Measurements from ENCODE around the gene DND1. TPM values are rescaled to one million over a fixed set of nuclear protein-coding genes. Genes with fewer than 3 reads are reported as not detected.
A peak's percentile ranks its signal among the peaks of the same experiment; 100 is the strongest.
"Not testable (repeated sequence)": the region's sequence is repeated elsewhere in the genome, so short reads cannot be mapped to it uniquely, and the experiment has no call there.

The DND1 gene
- total RNA-seq (2022) = 1.8 TPM in 2 replicates
- percentile 49 among the genes with signal in this experiment for Bru-seq, nascent RNA
- percentile 34 among the genes with signal in this experiment for BruChase-seq, experiment 1, labeled RNA remaining after a 2-hour chase
- percentile 44 among the genes with signal in this experiment for BruChase-seq, experiment 2, labeled RNA remaining after a 6-hour chase
- long read RNA-seq, partial matches to known transcripts = 1 of 3 reads
- long read RNA-seq, other reads (novel, unspliced or antisense) = 2 of 3 reads

DNA sequence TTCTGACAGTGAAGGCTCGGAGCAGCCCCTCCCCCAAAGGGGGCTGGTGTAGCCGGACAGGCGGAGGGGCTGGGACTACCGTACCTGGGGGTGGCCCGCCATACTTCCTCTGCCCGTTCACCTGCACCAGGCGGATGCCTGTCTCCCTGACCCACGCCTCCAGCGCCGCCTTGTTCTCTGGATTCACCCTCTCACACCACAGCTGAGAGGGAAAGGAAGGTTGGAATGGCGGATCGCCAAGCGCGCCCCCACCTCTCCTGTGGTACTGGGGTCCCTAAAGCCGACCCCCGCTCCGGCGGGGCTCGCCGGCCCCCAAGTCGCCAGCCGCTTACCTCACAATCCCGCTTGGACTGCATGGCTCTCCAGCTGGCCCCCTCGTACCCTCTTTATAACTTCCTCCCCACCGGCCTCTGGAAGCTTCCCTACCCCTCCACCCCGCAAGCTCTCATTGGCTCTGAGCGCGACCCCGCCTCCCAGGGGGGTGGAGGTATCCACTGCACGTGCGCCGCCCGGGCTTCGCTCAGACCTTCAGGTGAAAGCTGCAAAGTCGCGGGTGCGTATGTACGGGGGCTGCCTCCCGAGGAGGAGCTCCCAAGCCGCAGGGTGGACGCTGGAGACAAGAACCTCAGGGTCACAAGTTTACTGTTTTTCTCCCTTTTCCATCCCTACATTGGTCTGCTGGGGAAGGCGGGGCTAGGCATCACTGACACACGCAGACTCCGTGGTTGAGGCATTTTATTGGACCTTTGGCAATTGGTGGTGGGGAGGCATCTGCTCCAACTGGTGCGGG lies at the start of gene DND1:
Gene DND1 (minus strand): TSS at position 390 of the 790 bp plus-strand sequence. CDS start 34 bp downstream, at position 356.
- H3K27ac Mint-ChIP-seq (ENCODE audit: unreplicated experiment) = peak within 1 kb of the TSS; percentile 18
- H3K27me3 Mint-ChIP-seq (ENCODE audit: insufficient read depth, unreplicated experiment) = no peaks in the 10 kb centered on the region
- H3K4me3 Mint-ChIP-seq (ENCODE audit: unreplicated experiment) = no peak within 1 kb of the TSS
- ChIA-PET POLR2A (no interaction called here), CTCF (no interaction called here)
- Histone ChIP-seq H3K4me1 (no peaks in the 10 kb centered on the region), H3K9me3 (no peaks in the 10 kb centered on the region), H3K27me3 (replicated peaks; ENCODE audit: control insufficient read depth, insufficient read depth, low read length) (no peaks in the 10 kb centered on the region), H3K36me3 (ENCODE audit: control insufficient read depth, insufficient read depth, low read length) (peaks cover 4% of the 10 kb centered on the region), H3K4me3 (ENCODE audit: low read depth, low read length) (no peak within 1 kb of the TSS)
- no TSS peak for BruUV-seq (replicated peaks)
- intact Hi-C loops (cut with micrococcal nuclease; ENCODE audit: unreplicated experiment) = no loop called here
- TF ChIP-seq, protein P1, sequence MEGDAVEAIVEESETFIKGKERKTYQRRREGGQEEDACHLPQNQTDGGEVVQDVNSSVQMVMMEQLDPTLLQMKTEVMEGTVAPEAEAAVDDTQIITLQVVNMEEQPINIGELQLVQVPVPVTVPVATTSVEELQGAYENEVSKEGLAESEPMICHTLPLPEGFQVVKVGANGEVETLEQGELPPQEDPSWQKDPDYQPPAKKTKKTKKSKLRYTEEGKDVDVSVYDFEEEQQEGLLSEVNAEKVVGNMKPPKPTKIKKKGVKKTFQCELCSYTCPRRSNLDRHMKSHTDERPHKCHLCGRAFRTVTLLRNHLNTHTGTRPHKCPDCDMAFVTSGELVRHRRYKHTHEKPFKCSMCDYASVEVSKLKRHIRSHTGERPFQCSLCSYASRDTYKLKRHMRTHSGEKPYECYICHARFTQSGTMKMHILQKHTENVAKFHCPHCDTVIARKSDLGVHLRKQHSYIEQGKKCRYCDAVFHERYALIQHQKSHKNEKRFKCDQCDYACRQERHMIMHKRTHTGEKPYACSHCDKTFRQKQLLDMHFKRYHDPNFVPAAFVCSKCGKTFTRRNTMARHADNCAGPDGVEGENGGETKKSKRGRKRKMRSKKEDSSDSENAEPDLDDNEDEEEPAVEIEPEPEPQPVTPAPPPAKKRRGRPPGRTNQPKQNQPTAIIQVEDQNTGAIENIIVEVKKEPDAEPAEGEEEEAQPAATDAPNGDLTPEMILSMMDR (IDR thresholded peaks at IDR 0.05; ENCODE audit: insufficient read depth in 1 of 2, low read depth in 1 of 2, low read length in 1 of 2, severe bottlenecking in 1 of 2, unreplicated experiment in 1 of 2) = no peak
- peaks cover 59% of the 10 kb centered on the region for H3K36me3 Mint-ChIP-seq (ENCODE audit: insufficient read depth, unreplicated experiment)
- H3K9me3 Mint-ChIP-seq (ENCODE audit: unreplicated experiment) = no peaks in the 10 kb centered on the region
- no peaks in the 10 kb centered on the region for H3K4me1 Mint-ChIP-seq (ENCODE audit: low read depth, unreplicated experiment)
- no peak for DNase-seq

DNA sequence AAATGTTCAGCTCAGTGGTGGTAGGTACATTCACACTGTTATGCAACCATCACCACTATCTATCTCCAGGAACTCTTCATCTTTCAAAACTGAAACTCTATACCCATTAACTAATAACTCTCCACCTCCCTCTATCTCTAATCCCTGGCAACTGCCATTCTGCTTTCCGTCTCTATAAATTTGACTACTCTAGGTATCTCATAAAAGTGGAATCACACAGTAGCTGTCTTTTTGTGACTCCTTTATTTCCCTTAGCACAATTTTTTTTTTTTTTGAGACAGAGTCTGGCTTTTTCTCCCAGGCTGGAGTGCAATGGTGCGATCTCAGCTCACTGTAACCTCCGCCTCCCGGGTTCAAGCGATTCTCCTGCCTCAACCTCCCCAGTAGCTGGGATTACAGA lies 48.0 kb upstream of the DND1 start:
- H3K9me3 ChIP-seq; H3K4me1 ChIP-seq; H3K4me3 Mint-ChIP-seq (ENCODE audit: unreplicated experiment); H3K27me3 Mint-ChIP-seq (ENCODE audit: insufficient read depth, unreplicated experiment); DNase-seq; H3K36me3 ChIP-seq (ENCODE audit: control insufficient read depth, insufficient read depth, low read length); POLR2A ChIA-PET; H3K9me3 Mint-ChIP-seq (ENCODE audit: unreplicated experiment); H3K27me3 ChIP-seq (replicated peaks; ENCODE audit: control insufficient read depth, insufficient read depth, low read length); H3K27ac Mint-ChIP-seq (ENCODE audit: unreplicated experiment); BruUV-seq (replicated peaks); H3K4me3 ChIP-seq (ENCODE audit: low read depth, low read length); intact Hi-C loops (cut with micrococcal nuclease; ENCODE audit: unreplicated experiment): not testable (repeated sequence)
- Mint-ChIP-seq H3K4me1 (ENCODE audit: low read depth, unreplicated experiment) (peaks cover 15% of the 10 kb centered on the region), H3K36me3 (ENCODE audit: insufficient read depth, unreplicated experiment) (peaks cover 34% of the 10 kb centered on the region)
- CTCF ChIA-PET = interaction anchor here (0.7 to 1.6 kb wide), 2 partner anchors 10 to 164 kb away, joined by 3 to 4 read pairs; partner anchors contain the start of gene SRA1

DNA sequence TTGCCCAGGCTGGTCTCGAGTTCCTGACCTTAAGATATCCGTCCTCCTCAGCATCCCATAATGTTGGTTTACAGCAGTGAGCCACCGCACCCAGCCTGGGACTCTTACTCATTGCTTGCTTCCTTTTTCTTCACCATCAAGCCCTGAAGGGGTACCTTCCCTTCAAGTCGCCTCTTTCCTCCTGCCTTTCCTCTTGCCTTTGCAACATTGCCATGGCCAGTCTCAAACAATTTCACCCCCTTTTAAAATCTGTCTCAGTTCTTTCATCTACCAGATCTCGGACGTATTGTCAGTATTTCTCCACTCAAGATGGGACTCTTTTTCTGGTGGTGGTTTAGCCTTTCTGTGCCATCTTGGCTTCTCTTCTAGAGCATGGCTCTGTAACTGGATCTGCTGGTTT lies 47.4 kb upstream of the DND1 start:
- H3K27ac Mint-ChIP-seq (ENCODE audit: unreplicated experiment); H3K4me1 ChIP-seq; H3K36me3 ChIP-seq (ENCODE audit: control insufficient read depth, insufficient read depth, low read length); H3K27me3 ChIP-seq (replicated peaks; ENCODE audit: control insufficient read depth, insufficient read depth, low read length); DNase-seq; H3K9me3 Mint-ChIP-seq (ENCODE audit: unreplicated experiment); BruUV-seq (replicated peaks); H3K4me3 ChIP-seq (ENCODE audit: low read depth, low read length); H3K9me3 ChIP-seq; H3K27me3 Mint-ChIP-seq (ENCODE audit: insufficient read depth, unreplicated experiment): not testable (repeated sequence)
- intact Hi-C loops (cut with micrococcal nuclease; ENCODE audit: unreplicated experiment) = loop anchor here (1.0 kb wide), 3 partner anchors 56 to 347 kb away; partner anchors contain the start of gene WDR55
- H3K36me3 Mint-ChIP-seq (ENCODE audit: insufficient read depth, unreplicated experiment) = peaks cover 27% of the 10 kb centered on the region
- CTCF ChIA-PET = interaction anchor here (0.7 to 1.6 kb wide), 5 partner anchors 10 to 348 kb away, joined by 3 to 10 read pairs (median 7); partner anchors contain the start of genes EIF4EBP3 and SRA1
- POLR2A ChIA-PET = interaction anchor here (0.7 kb wide), 2 partner anchors 173 to 374 kb away, joined by 3 to 5 read pairs; partner anchors contain the start of genes EIF4EBP3 and HBEGF
- peaks cover 15% of the 10 kb centered on the region for H3K4me1 Mint-ChIP-seq (ENCODE audit: low read depth, unreplicated experiment)
- H3K4me3 Mint-ChIP-seq (ENCODE audit: unreplicated experiment) = peak overlapping the region; percentile 99

Measured in Caco-2 (cell line).